Activated CD4-positive, alpha-beta T cell treated with anti-CD3 and anti-CD28 coated beads, Interleukin-2, amount 10 ng/mL, durations not matched to agents 7 days and 5 days (primary cell): Measurements from ENCODE around the gene PSMD6. TPM values are rescaled to one million over a fixed set of nuclear protein-coding genes. Genes with fewer than 3 reads are reported as not detected.

Experiments used
- CTCF ChIA-PET: fragments of 350-600 bp; sonication (Branson Sonifier 250); formaldehyde crosslinking; loops from one replicate; lab custom pipeline; 2021; ENCODE audit warnings: antibody characterized with exemption; lab: Charles Lee
- POLR2A ChIA-PET: fragments of 350-600 bp; sonication (Branson Sonifier 250); formaldehyde crosslinking; loops from one replicate; lab custom pipeline; 2021; ENCODE audit warnings: antibody characterized with exemption; lab: Charles Lee
- DNase-seq: peaks from one replicate; pipeline ENCODE4 v3.0.0-alpha.2; 2020
- H3K27ac Mint-ChIP-seq: one replicate; pipeline ENCODE4 v1.8.0; 2021; ENCODE audit warnings: mild to moderate bottlenecking, moderate library complexity, mixed read lengths
- H3K27me3 Mint-ChIP-seq: one replicate; pipeline ENCODE4 v1.8.0; 2021; ENCODE audit warnings: mixed read lengths
- H3K36me3 Mint-ChIP-seq: one replicate; pipeline ENCODE4 v1.8.0; 2021; ENCODE audit warnings: low read depth, mixed read lengths
- H3K4me1 Mint-ChIP-seq: one replicate; pipeline ENCODE4 v1.8.0; 2021; ENCODE audit warnings: mixed read lengths
- H3K4me3 Mint-ChIP-seq: one replicate; pipeline ENCODE4 v1.8.0; 2021; ENCODE audit warnings: mild to moderate bottlenecking, moderate library complexity, mixed read lengths
- H3K9me3 Mint-ChIP-seq: one replicate; pipeline ENCODE4 v1.8.0; 2021; ENCODE audit warnings: mixed read lengths
- total RNA-seq, 2 experiments: library from RNA; stranded (reverse); gene quantifications; one replicate each; pipeline ENCODE4 v1.2.3, GENCODE V29; 2021

PSMD6 gene
- total RNA-seq, 2 experiments from 2014 or later, result 73.4 to 75.0 TPM

- H3K27me3 Mint-ChIP-seq, result no peaks in the 10 kb centered on the region
- H3K27ac Mint-ChIP-seq, result peak overlapping the region; percentile 44
- peaks cover 87% of the 10 kb centered on the region for H3K4me1 Mint-ChIP-seq
- CTCF ChIA-PET, result interaction anchor here (0.9 to 3.5 kb wide), 4 partner anchors 10 to 42 kb away, joined by 3 to 10 read pairs (median 4); partner anchors contain the start of gene PSMD6
- no peak overlapping the region for H3K4me3 Mint-ChIP-seq
- H3K36me3 Mint-ChIP-seq, result peaks cover 65% of the 10 kb centered on the region
- DNase-seq, result no peak
- POLR2A ChIA-PET, result interaction anchor here (0.9 kb wide), 1 partner anchor 41 kb away, joined by 4 read pairs; no protein-coding TSS in a partner anchor
- no peaks in the 10 kb centered on the region for H3K9me3 Mint-ChIP-seq
Observed at GRCh38 chr3:63980830-63981498, 42.3 kb downstream of the PSMD6 start.

DNA sequence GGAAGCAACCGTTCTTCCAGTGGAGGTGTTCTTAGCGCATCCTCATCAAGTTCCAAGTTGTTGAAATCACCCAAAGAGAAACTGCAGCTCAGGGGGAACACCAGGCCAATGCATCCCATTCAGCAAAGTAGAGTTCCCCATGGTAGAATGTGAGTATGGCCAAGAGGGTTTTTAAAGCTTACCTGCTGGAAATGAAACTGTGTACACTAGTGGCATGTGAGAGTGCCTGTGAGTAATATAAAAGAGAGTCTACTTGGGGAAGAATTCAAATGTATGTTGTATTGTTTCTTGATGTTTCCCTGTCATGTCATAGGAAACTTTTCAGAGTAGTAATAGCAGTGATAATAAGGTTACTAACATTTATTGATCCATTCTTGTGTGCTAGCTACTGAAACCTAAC, 43.3 kb downstream of the PSMD6 start:
- peaks cover 59% of the 10 kb centered on the region for H3K36me3 Mint-ChIP-seq
- H3K4me1 Mint-ChIP-seq, result peaks cover 84% of the 10 kb centered on the region
- ChIA-PET POLR2A (interaction anchor here (0.7 kb wide), 1 partner anchor 14 kb away, joined by 5 read pairs; no protein-coding TSS in a partner anchor), CTCF (interaction anchor here (0.7 to 3.5 kb wide), 5 partner anchors 10 to 43 kb away, joined by 3 to 10 read pairs (median 4); partner anchors contain the start of gene PSMD6)
- no peak for DNase-seq
- peak overlapping the region; percentile 86 for H3K27ac Mint-ChIP-seq
- peak overlapping the region; percentile 57 for H3K4me3 Mint-ChIP-seq
- no peaks in the 10 kb centered on the region for H3K27me3 Mint-ChIP-seq
- no peaks in the 10 kb centered on the region for H3K9me3 Mint-ChIP-seq

DNA sequence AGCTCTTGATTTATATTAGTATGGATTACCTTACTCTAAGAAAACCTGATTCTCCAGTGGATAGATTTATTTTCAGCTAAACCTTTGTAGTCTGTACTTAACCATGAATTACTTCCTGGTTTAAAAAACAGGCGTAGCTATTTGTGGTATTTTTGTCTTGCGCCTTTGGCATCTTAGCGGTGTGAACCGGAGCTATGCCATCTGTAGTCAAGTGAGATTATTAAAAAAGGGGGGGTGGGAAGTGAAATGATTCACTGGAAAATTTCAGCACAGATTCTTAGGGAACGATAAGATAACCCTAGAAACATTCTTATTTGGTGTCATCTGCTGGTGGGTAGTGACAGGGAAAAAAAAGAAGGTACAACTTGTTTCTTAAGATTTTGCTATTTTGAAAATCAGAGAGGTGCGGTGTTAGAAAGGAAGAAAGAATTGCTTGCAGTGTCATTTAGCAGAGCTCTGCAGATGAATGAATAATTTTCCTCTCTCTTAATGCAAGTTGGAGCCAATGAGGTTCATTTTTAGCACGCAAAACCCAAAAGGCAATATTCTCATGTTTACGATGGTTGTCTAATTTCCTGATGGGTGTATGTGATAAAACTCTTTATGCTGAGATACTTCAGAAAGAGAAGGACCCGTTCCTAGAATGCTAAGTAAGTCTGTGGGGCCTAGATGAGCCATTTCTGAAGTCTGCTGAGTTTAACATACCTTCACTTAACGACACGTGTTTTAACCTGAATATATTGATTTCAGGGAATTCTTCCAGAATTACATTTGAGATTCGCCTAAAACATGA, 44.0 kb downstream of the PSMD6 start:
- DNase-seq, result peak; percentile 37
- Mint-ChIP-seq H3K4me1 (peaks cover 85% of the 10 kb centered on the region), H3K27me3 (no peaks in the 10 kb centered on the region), H3K36me3 (peaks cover 59% of the 10 kb centered on the region), H3K4me3 (peak overlapping the region; percentile 57), H3K9me3 (no peaks in the 10 kb centered on the region), H3K27ac (peak overlapping the region; percentile 86)
- ChIA-PET CTCF (interaction anchor here (0.7 to 3.5 kb wide), 7 partner anchors 10 to 44 kb away, joined by 3 to 10 read pairs (median 4); partner anchors contain the start of gene PSMD6), POLR2A (interaction anchor here (0.7 to 0.9 kb wide), 2 partner anchors 11 to 13 kb away, joined by 4 to 5 read pairs; no protein-coding TSS in a partner anchor)

DNA sequence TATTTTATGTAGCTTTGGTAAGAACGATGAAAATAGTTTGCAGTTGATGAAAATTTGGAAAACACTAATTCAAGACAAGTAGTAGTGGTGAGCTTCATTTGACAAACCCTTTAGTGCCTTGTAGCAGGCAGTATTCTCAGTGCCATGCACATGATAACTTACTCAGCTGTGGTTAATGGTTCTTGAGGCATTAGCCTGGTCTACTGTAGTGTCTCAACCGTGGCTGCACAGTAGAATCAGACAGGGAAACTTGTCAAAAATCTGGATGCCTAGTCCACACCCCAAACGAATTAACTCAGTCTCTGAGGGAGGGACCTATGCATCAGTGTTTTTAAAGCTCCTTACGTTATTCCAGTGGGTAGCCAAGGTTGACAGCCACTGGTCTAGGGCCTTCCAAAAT, 45.4 kb downstream of the PSMD6 start:
- no peak for DNase-seq
- Mint-ChIP-seq H3K27ac (peak overlapping the region; percentile 86), H3K4me1 (peaks cover 91% of the 10 kb centered on the region), H3K9me3 (no peaks in the 10 kb centered on the region), H3K36me3 (peaks cover 65% of the 10 kb centered on the region), H3K27me3 (no peaks in the 10 kb centered on the region), H3K4me3 (peak overlapping the region; percentile 57)
- ChIA-PET CTCF (interaction anchor here (0.6 to 2.8 kb wide), 6 partner anchors 10 to 102 kb away, joined by 3 to 13 read pairs (median 6); no protein-coding TSS in a partner anchor), POLR2A (interaction anchor here (1.0 kb wide), 1 partner anchor 9 kb away, joined by 5 read pairs; no protein-coding TSS in a partner anchor)

- peaks cover 61% of the 10 kb centered on the region for H3K36me3 Mint-ChIP-seq
- CTCF ChIA-PET, result interaction anchor here (1.0 to 2.8 kb wide), 5 partner anchors 11 to 46 kb away, joined by 3 to 13 read pairs (median 7); partner anchors contain the start of gene PSMD6
Observed at GRCh38 chr3:63976872-63977200, 46.5 kb downstream of the PSMD6 start.

GRCh38 chr3:63976161-63976871, 47.0 kb downstream of the PSMD6 start:
- no peaks in the 10 kb centered on the region for H3K27me3 Mint-ChIP-seq
- peaks cover 91% of the 10 kb centered on the region for H3K4me1 Mint-ChIP-seq
- CTCF ChIA-PET, result interaction anchor here (1.4 to 2.8 kb wide), 3 partner anchors 15 to 47 kb away, joined by 7 to 13 read pairs (median 8); partner anchors contain the start of gene PSMD6
- peaks cover 57% of the 10 kb centered on the region for H3K36me3 Mint-ChIP-seq
- no peak for DNase-seq
- no peak overlapping the region for H3K4me3 Mint-ChIP-seq
- POLR2A ChIA-PET, result interaction anchor here (0.5 kb wide), 1 partner anchor 15 kb away, joined by 3 read pairs; no protein-coding TSS in a partner anchor
- no peaks in the 10 kb centered on the region for H3K9me3 Mint-ChIP-seq
- peak overlapping the region; percentile 63 for H3K27ac Mint-ChIP-seq

More at GRCh38 chr3:63976872-63977200, 46.5 kb downstream of the PSMD6 start:
- H3K4me3 Mint-ChIP-seq, result no peak overlapping the region
- DNase-seq, result no peak
- peak overlapping the region; percentile 63 for H3K27ac Mint-ChIP-seq
- POLR2A ChIA-PET, result interaction anchor here (0.5 kb wide), 1 partner anchor 14 kb away, joined by 3 read pairs; no protein-coding TSS in a partner anchor
- no peaks in the 10 kb centered on the region for H3K27me3 Mint-ChIP-seq
- H3K4me1 Mint-ChIP-seq, result peaks cover 91% of the 10 kb centered on the region
- no peaks in the 10 kb centered on the region for H3K9me3 Mint-ChIP-seq

DNA sequence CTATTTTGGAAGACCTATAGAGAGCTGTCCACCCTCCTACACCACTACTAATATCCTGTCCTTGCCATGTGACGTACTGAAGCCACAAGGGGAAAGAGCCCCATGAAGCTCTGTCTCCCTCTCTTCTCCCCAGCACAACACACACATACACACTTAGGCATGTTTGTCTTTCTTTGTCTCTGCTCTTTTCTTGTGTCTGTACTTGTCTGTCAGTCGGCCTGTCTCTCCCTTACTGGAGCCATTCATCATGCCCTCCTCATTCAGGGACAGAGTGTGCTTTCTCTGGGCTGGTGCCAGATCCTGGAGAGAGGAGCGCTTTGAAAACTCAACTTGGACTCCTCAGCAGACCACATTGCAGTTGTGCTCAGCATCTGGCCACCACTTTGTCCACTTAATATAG, 47.6 kb downstream of the PSMD6 start:
- Mint-ChIP-seq H3K9me3 (no peaks in the 10 kb centered on the region), H3K27me3 (no peaks in the 10 kb centered on the region), H3K36me3 (peaks cover 57% of the 10 kb centered on the region), H3K4me1 (peaks cover 91% of the 10 kb centered on the region), H3K27ac (peak overlapping the region; percentile 16), H3K4me3 (no peak overlapping the region)
- no peak for DNase-seq
- ChIA-PET CTCF (interaction anchor here (2.1 kb wide), 1 partner anchor 14 kb away, joined by 8 read pairs; no protein-coding TSS in a partner anchor), POLR2A (no interaction called here)

DNA sequence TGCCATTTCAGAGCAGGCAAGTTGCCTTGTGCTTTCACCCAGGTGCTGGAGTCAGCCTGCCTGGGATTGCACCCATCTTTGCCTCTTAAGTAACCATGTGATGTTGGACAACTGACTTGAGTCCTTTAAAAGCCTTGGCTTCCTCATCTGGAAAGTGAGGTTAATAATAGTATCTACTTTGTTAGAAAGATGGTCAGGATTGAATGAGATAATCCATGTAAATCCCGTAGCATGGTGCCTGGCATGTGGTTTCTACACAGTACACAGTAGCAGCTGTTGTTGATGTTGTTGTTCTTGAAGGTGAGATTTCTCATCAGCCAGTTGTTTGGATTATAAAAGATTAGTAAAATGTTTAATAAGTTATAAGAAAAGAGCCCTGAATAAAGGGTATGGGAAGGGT, 48.8 kb downstream of the PSMD6 start:
- POLR2A ChIA-PET, result no interaction called here
- DNase-seq, result no peak
- Mint-ChIP-seq H3K4me1 (peaks cover 89% of the 10 kb centered on the region), H3K27me3 (no peaks in the 10 kb centered on the region), H3K9me3 (no peaks in the 10 kb centered on the region), H3K4me3 (no peak overlapping the region), H3K27ac (no peak overlapping the region), H3K36me3 (peaks cover 48% of the 10 kb centered on the region)
- CTCF ChIA-PET, result interaction anchor here (1.3 to 2.0 kb wide), 2 partner anchors 14 to 20 kb away, joined by 4 to 5 read pairs; no protein-coding TSS in a partner anchor

GRCh38 chr3:63973406-63973805, 49.9 kb downstream of the PSMD6 start:
- Mint-ChIP-seq H3K9me3 (no peaks in the 10 kb centered on the region), H3K27me3 (no peaks in the 10 kb centered on the region), H3K4me3 (no peak overlapping the region), H3K27ac (no peak overlapping the region), H3K4me1 (peaks cover 81% of the 10 kb centered on the region), H3K36me3 (peaks cover 52% of the 10 kb centered on the region)
- CTCF ChIA-PET, result interaction anchor here (1.2 to 2.0 kb wide), 4 partner anchors 8 to 22 kb away, joined by 3 to 5 read pairs (median 4); no protein-coding TSS in a partner anchor
- POLR2A ChIA-PET, result no interaction called here
- no peak for DNase-seq

DNA sequence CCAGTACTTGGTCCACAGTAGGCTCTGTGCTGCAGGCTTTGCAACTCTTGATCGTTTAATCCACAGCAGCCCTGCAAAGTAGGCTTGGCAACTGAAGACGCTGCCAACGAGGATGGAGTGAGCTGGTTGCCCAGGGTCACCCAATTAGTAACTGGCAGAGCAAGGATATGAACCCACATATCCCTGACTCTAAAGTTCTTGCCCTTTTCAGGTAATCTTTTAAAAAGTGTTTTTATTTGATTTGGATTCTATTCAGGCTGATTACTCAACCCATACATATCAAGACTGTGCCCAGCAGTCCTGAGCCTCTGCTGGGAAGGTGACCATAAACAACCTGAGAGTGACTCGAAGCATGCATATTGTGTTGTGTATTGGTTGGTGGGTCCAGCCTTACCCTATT, 50.3 kb downstream of the PSMD6 start:
- ChIA-PET CTCF (interaction anchor here (1.2 to 2.0 kb wide), 3 partner anchors 8 to 22 kb away, joined by 3 to 5 read pairs (median 4); no protein-coding TSS in a partner anchor), POLR2A (no interaction called here)
- Mint-ChIP-seq H3K36me3 (peaks cover 53% of the 10 kb centered on the region), H3K27ac (peak overlapping the region; percentile 85), H3K4me1 (peaks cover 77% of the 10 kb centered on the region), H3K9me3 (no peaks in the 10 kb centered on the region), H3K4me3 (no peak overlapping the region), H3K27me3 (no peaks in the 10 kb centered on the region)
- DNase-seq, result no peak

- Mint-ChIP-seq H3K27me3 (no peaks in the 10 kb centered on the region), H3K4me1 (peaks cover 72% of the 10 kb centered on the region), H3K4me3 (peak overlapping the region; percentile 42), H3K36me3 (peaks cover 50% of the 10 kb centered on the region), H3K9me3 (no peaks in the 10 kb centered on the region), H3K27ac (peak overlapping the region; percentile 85)
- DNase-seq, result no peak
- POLR2A ChIA-PET, result no interaction called here
- CTCF ChIA-PET, result interaction anchor here (1.3 kb wide), 1 partner anchor 21 kb away, joined by 3 read pairs; no protein-coding TSS in a partner anchor
Observed at GRCh38 chr3:63972196-63972595, 51.1 kb downstream of the PSMD6 start.
